ENCODE data around the gene HSPBAP1.

DNA sequence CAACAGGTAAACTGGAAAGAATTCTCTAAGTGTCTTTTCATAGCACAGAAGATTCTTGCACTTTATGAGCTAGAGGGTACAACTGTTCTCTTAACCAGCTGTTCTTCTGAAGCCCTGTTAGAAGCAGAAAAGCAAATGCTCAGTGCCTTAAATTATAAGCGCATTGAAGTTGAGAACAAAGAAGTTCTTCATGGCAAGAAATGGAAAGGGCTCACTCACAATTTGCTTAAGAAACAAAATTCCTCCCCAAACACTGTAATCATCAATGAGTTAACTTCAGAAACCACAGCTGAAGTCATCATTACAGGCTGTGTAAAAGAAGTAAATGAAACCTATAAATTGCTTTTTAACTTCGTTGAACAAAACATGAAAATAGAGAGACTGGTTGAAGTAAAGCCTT lies 93.4 kb downstream of the HSPBAP1 start:
- TF ChIP-seq, protein P1, sequence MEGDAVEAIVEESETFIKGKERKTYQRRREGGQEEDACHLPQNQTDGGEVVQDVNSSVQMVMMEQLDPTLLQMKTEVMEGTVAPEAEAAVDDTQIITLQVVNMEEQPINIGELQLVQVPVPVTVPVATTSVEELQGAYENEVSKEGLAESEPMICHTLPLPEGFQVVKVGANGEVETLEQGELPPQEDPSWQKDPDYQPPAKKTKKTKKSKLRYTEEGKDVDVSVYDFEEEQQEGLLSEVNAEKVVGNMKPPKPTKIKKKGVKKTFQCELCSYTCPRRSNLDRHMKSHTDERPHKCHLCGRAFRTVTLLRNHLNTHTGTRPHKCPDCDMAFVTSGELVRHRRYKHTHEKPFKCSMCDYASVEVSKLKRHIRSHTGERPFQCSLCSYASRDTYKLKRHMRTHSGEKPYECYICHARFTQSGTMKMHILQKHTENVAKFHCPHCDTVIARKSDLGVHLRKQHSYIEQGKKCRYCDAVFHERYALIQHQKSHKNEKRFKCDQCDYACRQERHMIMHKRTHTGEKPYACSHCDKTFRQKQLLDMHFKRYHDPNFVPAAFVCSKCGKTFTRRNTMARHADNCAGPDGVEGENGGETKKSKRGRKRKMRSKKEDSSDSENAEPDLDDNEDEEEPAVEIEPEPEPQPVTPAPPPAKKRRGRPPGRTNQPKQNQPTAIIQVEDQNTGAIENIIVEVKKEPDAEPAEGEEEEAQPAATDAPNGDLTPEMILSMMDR (conservative IDR thresholded peaks at IDR 0.05; ENCODE audit: low read depth, low read length), result no peak
- TF ChIP-seq MXI1 (IDR thresholded peaks at IDR 0.05; ENCODE audit: borderline replicate concordance, low read depth, low read length) (no peak), CEBPB (IDR thresholded peaks at IDR 0.05; ENCODE audit: low read depth, low read length) (no peak)
- TF ChIP-seq, protein P2, sequence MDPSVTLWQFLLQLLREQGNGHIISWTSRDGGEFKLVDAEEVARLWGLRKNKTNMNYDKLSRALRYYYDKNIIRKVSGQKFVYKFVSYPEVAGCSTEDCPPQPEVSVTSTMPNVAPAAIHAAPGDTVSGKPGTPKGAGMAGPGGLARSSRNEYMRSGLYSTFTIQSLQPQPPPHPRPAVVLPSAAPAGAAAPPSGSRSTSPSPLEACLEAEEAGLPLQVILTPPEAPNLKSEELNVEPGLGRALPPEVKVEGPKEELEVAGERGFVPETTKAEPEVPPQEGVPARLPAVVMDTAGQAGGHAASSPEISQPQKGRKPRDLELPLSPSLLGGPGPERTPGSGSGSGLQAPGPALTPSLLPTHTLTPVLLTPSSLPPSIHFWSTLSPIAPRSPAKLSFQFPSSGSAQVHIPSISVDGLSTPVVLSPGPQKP (IDR thresholded peaks at IDR 0.05; ENCODE audit: borderline replicate concordance, low read depth, low read length), result no peak
